Fibroblast of upper back skin (primary cell): ENCODE measurements around the gene ARMC2.
"Not testable (repeated sequence)": the region's sequence is repeated elsewhere in the genome, so short reads cannot be mapped to it uniquely, and the experiment has no call there.

ENCODE experiments used
- DNase-seq: peaks from one replicate; pipeline ENCODE4 v3.0.0-alpha.2; 2013

Gene ARMC2

GRCh38 chr6:108848116-108848868 is at the start of gene ARMC2:
Gene ARMC2 (plus strand): TSS chr6:108848422. CDS start chr6:108854268, 5,846 bp downstream.
- DNase-seq, result peak; percentile 85

- DNase-seq, result no peak
These were observed 49.4 kb upstream of the ARMC2 start for GRCh38 chr6:108798670-108799353.

GRCh38 chr6:108799354-108799717 is 48.9 kb upstream of the ARMC2 start:
- DNase-seq, result no peak

- DNase-seq, result no peak
These were observed 48.4 kb upstream of the ARMC2 start for GRCh38 chr6:108799791-108800190.

- peak; percentile 11 for DNase-seq
These were observed 47.8 kb upstream of the ARMC2 start for GRCh38 chr6:108800427-108800864.

- DNase-seq, result no peak
These were observed 46.9 kb upstream of the ARMC2 start for GRCh38 chr6:108801366-108801765.

GRCh38 chr6:108803982-108804490 is 44.2 kb upstream of the ARMC2 start:
- DNase-seq, result no peak

GRCh38 chr6:108804956-108805355 is 43.3 kb upstream of the ARMC2 start:
- DNase-seq, result no peak

- no peak for DNase-seq
These were observed 42.5 kb upstream of the ARMC2 start for GRCh38 chr6:108805611-108806167.

GRCh38 chr6:108806171-108806570 is 42.1 kb upstream of the ARMC2 start:
- no peak for DNase-seq

GRCh38 chr6:108806665-108807064 is 41.6 kb upstream of the ARMC2 start:
- DNase-seq, result no peak

GRCh38 chr6:108807928-108808327 is 40.3 kb upstream of the ARMC2 start:
- DNase-seq, result no peak

GRCh38 chr6:108809211-108809610 is 39.0 kb upstream of the ARMC2 start:
- no peak for DNase-seq

GRCh38 chr6:108810057-108810643 is 38.1 kb upstream of the ARMC2 start:
- no peak for DNase-seq

- DNase-seq, result no peak
These were observed 36.7 kb upstream of the ARMC2 start for GRCh38 chr6:108811490-108811889.

GRCh38 chr6:108813218-108813617 is 35.0 kb upstream of the ARMC2 start:
- not testable (repeated sequence) for DNase-seq

- not testable (repeated sequence) for DNase-seq
These were observed 30.9 kb upstream of the ARMC2 start for GRCh38 chr6:108817276-108817675.

GRCh38 chr6:108820006-108820405 is 28.2 kb upstream of the ARMC2 start:
- no peak for DNase-seq

GRCh38 chr6:108822401-108822800 is 25.8 kb upstream of the ARMC2 start:
- DNase-seq, result no peak

GRCh38 chr6:108825326-108825725 is 22.9 kb upstream of the ARMC2 start:
- no peak for DNase-seq

- DNase-seq, result no peak
These were observed 17.1 kb upstream of the ARMC2 start for GRCh38 chr6:108831104-108831503.

- no peak for DNase-seq
These were observed 15.5 kb upstream of the ARMC2 start for GRCh38 chr6:108832738-108833137.

- peak; percentile 68 for DNase-seq
These were observed 12.9 kb upstream of the ARMC2 start for GRCh38 chr6:108835218-108835850.
